ENCODE measurements around the gene WNT8B.

DNA sequence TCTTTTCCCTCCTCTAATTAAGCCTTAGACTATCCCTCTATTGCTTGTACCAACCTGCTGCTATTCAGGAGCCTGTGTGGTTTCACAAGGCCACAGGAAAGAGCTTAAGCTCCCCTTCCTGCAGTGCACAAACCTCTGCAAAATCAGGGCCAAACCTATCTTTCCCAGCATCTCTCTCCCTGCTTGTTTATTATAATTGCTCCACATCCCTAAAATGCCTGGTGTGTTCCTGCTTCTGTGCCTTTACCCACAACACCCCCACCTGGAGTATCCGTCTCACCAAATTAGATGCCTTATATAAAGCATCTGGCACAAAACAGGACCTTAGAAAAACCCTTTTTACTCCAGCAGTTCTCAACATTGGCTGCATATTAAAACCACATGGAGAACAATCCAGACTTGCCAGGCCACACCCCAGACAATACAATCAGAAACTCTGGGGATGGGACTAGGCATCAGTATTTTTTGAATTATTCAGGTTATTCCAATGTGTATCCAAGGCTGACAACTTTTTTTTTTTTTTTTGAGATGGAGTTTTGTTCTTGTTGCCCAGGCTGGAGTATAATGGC is 40.2 kb downstream of the WNT8B start:
- TF ChIP-seq, protein P1, sequence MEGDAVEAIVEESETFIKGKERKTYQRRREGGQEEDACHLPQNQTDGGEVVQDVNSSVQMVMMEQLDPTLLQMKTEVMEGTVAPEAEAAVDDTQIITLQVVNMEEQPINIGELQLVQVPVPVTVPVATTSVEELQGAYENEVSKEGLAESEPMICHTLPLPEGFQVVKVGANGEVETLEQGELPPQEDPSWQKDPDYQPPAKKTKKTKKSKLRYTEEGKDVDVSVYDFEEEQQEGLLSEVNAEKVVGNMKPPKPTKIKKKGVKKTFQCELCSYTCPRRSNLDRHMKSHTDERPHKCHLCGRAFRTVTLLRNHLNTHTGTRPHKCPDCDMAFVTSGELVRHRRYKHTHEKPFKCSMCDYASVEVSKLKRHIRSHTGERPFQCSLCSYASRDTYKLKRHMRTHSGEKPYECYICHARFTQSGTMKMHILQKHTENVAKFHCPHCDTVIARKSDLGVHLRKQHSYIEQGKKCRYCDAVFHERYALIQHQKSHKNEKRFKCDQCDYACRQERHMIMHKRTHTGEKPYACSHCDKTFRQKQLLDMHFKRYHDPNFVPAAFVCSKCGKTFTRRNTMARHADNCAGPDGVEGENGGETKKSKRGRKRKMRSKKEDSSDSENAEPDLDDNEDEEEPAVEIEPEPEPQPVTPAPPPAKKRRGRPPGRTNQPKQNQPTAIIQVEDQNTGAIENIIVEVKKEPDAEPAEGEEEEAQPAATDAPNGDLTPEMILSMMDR (conservative IDR thresholded peaks at IDR 0.05; ENCODE audit: low read length): no peak
- TF ChIP-seq EZH2phosphoT487 (IDR thresholded peaks at IDR 0.05; ENCODE audit: borderline replicate concordance): no peak
